Cardiac ventricle fibroblast (primary cell): ENCODE measurements around the gene CPNE7. TPM values are rescaled to one million over a fixed set of nuclear protein-coding genes. Genes with fewer than 3 reads are reported as not detected.

Experiments used
- total RNA-seq: library from RNA; depleted of rRNA; stranded (reverse); fragments of >200 nt; gene quantifications from 2 replicates; pipeline ENCODE4 v1.2.3, GENCODE V29; 2015

The CPNE7 gene
- total RNA-seq = 1.8 and 3.2 TPM in 2 replicates

GRCh38 chr16:89575247-89576152 lies at the start of gene CPNE7:
Gene CPNE7, plus strand, starts transcription at chr16:89575758. Its CDS starts 140 bp downstream, at chr16:89575898.

GRCh38 chr16:89560378-89561141 lies 15.0 kb upstream of the CPNE7 start, which contains the start of gene RPL13:
Gene RPL13, plus strand, starts transcription at chr16:89560682. Its CDS starts 278 bp downstream, at chr16:89560960.

GRCh38 chr16:89613231-89613953 lies 37.8 kb downstream of the CPNE7 start, which contains the start of gene DPEP1:
Gene DPEP1, plus strand, starts transcription at chr16:89613642. Its CDS starts 16,769 bp downstream, at chr16:89630411.

Other genes with a start within 250 kb of the CPNE7 start
- 66.6 and 70.2 TPM in 2 replicates for gene ANKRD11, start 85.2 kb upstream of the CPNE7 start, total RNA-seq
- 103 and 119 TPM in 2 replicates for gene SPG7, start 67.4 kb upstream of the CPNE7 start, total RNA-seq
- gene RPL13, start 15.1 kb upstream of the CPNE7 start, total RNA-seq = 9,810 and 13,759 TPM in 2 replicates
- gene DPEP1, start 37.9 kb downstream of the CPNE7 start, total RNA-seq = 0.05 TPM in 1 of 2 replicates, not detected in the other
- gene CHMP1A, start 82.0 kb downstream of the CPNE7 start, total RNA-seq = 56.5 and 64.0 TPM in 2 replicates
- gene SPATA33, start 82.1 kb downstream of the CPNE7 start, total RNA-seq = 2.0 and 3.6 TPM in 2 replicates
- 18.8 and 19.5 TPM in 2 replicates for gene CDK10, start 110.9 kb downstream of the CPNE7 start, total RNA-seq
- 11.0 and 11.7 TPM in 2 replicates for gene SPATA2L, start 125.9 kb downstream of the CPNE7 start, total RNA-seq
- gene VPS9D1, start 145.1 kb downstream of the CPNE7 start, total RNA-seq = 7.3 and 10.5 TPM in 2 replicates
- 14.7 and 19.5 TPM in 2 replicates for gene ZNF276, start 145.8 kb downstream of the CPNE7 start, total RNA-seq
- gene FANCA, start 240.9 kb downstream of the CPNE7 start, total RNA-seq = 2.7 and 4.2 TPM in 2 replicates